Pons (tissue), 1 donor: Measurements from ENCODE around the gene COL26A1.
"Not testable (repeated sequence)": the region's sequence is repeated elsewhere in the genome, so short reads cannot be mapped to it uniquely, and the experiment has no call there.

Experiments
- DNase-seq: peaks from one replicate; pipeline ENCODE4 v3.0.0-alpha.2; 2016; ENCODE audit warnings: low spot score

Gene COL26A1

DNA sequence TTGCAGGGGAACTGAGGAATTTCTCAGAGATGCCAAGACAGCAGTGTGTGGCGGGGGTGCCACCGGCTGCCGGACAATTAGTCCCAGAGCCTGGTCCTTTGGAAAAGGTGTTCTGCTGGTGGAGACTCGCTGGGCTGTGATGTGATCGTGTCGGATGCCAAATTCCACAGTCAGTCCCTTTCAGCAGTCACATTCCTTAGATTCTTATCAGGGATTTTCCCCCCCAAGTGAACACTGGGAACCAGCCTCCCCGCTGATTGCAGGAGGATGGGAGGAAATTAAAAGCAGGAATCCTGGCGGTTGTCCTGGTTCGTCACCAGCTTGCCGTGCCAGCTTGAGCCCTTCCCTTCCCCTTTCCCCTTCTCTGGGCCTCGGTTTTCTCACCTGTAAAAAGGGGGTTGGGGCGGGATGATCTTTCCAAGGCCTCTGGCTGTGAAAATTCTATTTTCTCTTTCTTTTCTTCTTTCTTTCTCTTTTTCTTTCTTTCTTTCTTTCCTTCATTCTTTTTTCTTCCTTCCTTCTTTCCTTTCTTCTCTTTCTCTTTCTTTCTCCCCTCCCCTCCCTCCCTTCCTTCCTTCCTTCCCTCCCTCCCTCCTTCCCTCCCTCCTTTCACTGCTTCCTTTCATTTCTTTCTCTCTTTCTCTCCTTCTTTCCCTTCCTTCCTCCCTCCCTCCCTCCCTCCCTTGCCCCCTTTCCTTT is 39.6 kb downstream of the COL26A1 start:
- DNase-seq: no peak

DNA sequence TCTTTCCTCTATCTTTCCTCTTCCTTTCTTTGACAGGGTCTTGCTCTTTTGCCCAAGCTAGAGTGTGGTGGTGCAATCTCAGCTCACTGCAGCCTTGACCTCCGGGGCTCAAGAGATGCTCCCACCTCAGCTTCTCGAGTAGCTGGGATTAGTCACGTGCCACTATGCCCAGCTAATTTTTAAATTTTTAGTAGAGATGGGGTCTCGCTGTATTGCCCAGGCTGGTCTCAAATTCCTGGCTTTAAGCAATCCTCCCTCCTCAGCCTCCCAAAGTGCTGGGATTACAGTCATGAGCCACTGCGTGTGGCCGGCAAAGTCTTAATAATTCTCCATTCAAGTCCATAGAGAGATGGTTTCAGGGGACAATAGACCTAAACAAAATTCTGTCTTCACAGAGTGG is 40.2 kb downstream of the COL26A1 start:
- DNase-seq: no peak

- DNase-seq: no peak
These were observed 42.9 kb downstream of the COL26A1 start for GRCh38 chr7:101405474-101406067.

GRCh38 chr7:101410743-101411507 is 48.2 kb downstream of the COL26A1 start:
- no peak for DNase-seq

GRCh38 chr7:101411508-101411874 is 48.8 kb downstream of the COL26A1 start:
- DNase-seq: no peak

DNA sequence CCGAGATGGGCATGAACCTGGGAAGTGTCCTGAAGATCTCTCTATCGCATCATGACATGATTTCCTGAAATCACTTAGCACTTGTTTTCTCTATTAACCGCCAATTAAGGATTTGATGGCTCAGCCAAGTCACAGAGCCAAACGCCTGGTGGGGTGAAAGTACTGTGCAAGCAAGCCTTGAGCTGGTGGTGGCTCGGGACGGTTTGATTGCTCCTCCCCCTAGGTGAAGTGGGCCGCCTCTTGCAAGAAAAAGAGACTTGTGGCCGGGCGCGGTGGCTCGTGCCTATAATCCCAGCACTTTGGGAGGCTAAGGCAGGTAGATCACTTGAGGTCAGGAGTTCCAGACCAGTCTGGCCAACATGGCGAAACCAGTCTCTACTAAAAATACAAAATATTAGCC is 50.3 kb downstream of the COL26A1 start:
- no peak for DNase-seq

GRCh38 chr7:101418694-101419093 is 56.0 kb downstream of the COL26A1 start:
- DNase-seq: no peak

DNA sequence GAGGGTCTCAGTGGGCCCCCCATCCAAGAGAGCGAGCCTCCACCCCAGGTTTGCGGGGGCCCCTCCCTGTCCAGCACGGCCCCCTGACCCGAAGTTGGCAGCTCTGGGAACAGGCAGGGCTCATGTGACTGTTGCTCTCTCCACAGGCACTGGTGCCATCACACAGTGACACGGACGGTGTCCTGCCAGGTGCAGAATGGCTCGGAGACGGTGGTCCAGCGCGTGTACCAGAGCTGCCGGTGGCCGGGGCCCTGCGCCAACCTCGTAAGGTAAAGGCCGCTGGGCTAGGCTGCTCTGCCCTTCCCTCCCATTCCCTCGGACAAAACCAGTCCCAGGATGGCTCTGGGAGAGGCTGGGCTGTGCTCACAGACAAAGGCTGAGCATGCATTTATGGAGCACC is 57.2 kb downstream of the COL26A1 start:
- DNase-seq: no peak

DNA sequence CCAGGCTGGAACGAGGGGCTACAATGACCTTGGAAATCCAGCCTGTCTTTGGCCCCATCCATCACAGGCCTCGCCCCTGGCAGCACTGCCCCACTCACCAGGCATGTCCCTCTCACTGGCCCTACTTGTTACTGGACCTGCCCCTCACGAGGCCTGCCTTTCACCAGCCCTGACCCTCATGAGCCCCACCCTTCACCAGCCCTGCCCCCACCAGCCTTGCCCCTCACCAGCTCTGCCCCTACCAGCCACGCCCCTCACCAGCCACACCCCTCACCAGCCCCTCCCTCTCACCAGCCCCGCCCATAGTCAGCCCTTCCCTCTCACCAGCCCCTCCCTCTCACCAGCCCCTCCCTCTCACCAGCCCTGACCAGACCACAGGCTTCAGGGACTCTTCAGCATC is 57.8 kb downstream of the COL26A1 start:
- no peak for DNase-seq

GRCh38 chr7:101422356-101423195 is 59.9 kb downstream of the COL26A1 start:
- no peak for DNase-seq

DNA sequence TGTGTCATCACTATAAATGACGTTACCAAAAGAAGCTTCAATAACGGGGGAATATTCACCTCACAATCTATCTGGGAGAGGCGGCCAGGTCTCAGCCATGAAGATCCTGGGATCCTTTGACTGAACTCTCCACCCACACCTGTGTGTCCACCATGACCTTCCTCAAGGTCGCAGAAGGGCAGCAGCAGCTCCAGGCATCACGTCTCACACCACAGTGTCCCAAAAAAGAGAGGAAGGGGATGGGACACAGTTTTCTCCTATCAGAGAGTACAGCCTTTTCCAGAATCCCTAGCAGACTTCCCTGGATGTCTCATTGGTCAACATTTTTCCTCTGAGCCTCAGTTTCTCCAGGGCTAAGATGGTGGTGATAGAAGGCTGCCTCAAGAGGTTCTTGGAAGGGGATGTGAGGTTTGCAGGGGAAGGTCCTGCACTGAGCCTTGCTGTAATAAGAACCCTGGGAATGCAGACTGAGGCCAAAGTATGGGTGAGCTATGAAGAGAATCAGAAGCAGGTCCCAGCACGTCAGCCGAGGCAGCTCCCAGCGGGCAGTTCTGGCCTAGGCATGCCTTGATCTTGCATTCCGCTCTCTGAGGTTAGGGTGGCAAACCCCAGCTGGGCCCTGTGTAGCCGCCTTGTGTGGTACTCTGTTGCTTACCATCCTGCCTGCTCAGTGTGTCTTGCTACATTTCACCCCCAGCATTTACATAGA is 63.8 kb downstream of the COL26A1 start:
- no peak for DNase-seq

DNA sequence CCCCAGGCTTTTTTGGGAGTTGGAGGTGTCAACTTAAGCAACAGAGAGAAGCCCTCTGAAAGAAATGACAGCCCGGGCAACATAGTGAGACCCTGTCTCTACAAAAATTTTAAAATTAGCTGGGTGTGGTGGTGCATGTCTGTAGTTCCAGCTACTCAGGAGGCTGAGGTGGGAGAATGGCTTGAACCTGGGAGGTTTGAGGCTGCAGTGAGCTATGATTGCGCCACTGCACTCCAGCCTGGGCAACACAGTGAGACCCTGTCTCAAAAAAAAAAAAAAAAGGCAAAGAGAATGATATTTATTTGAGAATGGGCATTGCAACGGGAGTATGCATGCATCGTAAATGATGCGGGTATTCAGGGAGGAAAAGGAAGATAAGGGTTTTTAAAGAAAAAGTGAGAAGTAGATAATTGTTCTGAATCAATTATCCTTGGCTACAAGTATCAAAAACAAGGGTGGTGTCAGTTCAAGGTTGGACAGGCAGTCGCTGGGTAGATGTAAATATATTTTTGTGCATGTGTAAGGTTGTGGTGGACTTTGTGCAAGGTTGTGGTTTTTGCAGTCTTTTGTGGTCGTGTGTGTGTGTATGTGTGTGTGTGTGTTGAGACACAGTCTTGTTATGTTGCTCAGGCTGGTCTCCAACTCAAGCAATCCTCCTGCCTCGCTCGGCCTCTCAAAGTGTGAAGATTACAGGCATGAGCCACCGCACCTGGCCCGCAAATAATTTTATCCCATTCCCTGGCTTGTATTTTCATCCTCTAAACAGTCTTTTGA is 65.6 kb downstream of the COL26A1 start:
- DNase-seq: no peak

DNA sequence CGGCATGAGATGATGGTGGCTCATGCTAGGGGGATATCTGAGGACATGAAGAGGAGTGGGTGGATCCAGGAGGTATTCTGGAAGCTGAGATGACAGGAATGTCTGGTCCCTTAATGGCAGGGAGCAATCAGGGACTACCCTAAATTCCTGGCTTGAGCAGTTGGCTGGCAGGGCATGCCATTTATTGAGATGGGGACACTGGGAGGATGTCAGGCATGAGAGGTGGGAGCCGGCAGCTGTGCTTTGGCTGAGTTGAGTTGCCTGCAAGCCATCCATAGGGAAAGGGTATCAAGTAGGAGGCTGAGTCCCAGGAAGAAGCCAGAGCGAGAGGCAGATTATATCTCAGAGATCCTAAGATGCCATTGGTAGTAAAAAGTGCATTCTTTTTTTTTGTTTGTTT is 69.6 kb downstream of the COL26A1 start:
- DNase-seq: no peak

DNA sequence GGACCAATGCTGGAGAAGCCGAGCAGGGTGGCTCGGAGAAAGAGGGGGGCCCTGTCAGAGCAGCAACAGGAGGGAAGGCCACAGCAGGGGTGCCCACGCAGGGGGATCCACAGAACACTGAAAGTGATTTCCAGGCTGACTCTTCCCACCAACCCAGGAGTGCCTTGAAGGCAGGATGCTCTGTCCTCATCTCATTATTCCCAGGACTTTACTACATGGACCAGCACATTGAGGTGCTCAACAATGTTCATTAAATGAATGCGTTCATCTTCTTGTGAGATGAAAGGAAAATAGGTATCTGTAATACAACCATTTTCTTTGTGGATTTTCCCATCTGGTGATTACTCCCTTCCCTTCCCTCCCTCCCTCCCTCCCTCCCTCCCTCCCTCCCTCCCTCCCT is 71.0 kb downstream of the COL26A1 start:
- no peak for DNase-seq

DNA sequence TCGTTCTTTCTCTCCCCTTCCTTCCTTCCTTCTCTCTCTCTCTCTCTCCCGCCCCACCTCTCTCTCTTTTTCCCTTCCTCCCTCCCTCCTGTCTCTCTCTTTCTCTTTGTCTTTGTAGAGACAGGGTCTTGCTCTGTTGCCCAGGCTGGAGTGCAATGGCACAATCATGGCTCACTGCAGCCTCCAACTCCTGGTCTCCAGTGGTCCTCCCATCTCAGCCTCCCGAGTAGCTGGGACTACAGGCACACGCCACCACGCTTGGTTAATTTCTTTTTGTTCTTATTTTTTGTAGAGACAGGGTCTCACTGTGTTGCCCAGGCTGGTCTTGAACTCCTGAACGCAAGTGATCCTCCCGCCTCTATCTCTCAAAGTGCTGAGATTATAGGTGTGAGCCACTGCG is 71.5 kb downstream of the COL26A1 start:
- not testable (repeated sequence) for DNase-seq

- DNase-seq: no peak
These were observed 73.0 kb downstream of the COL26A1 start for GRCh38 chr7:101435461-101436220.

- DNase-seq: no peak
These were observed 73.6 kb downstream of the COL26A1 start for GRCh38 chr7:101436221-101436735.

GRCh38 chr7:101436857-101437576 is 74.3 kb downstream of the COL26A1 start:
- no peak for DNase-seq

- DNase-seq: no peak
These were observed 79.2 kb downstream of the COL26A1 start for GRCh38 chr7:101441890-101442289.
